Ishikawa (cell line): ENCODE measurements around the gene SDK1.

Experiments used
- CEBPB ChIP-seq: IDR thresholded peaks from 2 replicates; pipeline ENCODE4 v1.6.1; 2012
- CREB1 ChIP-seq: IDR thresholded peaks from 2 replicates; pipeline ENCODE4 v1.6.1; 2012; ENCODE audit warnings: low read depth
- EGR1 ChIP-seq: IDR thresholded peaks from 2 replicates; pipeline ENCODE4 v1.6.1; 2012
- EP300 ChIP-seq: IDR thresholded peaks from 2 replicates; pipeline ENCODE4 v1.6.1; 2012; ENCODE audit warnings: borderline replicate concordance
- FOXM1 ChIP-seq: IDR thresholded peaks from 2 replicates; pipeline ENCODE4 v1.6.1; 2012; ENCODE audit warnings: low read depth, borderline replicate concordance
- MAX ChIP-seq: IDR thresholded peaks from 2 replicates; pipeline ENCODE4 v1.6.1; 2012
- NFIC ChIP-seq: IDR thresholded peaks from 2 replicates; pipeline ENCODE4 v1.6.1; 2012
- RAD21 ChIP-seq: IDR thresholded peaks from 2 replicates; pipeline ENCODE4 v1.6.1; 2012; ENCODE audit warnings: low read depth
- REST ChIP-seq: IDR thresholded peaks from 2 replicates; pipeline ENCODE4 v1.6.1; 2012; ENCODE audit warnings: low read depth, mild to moderate bottlenecking
- TAF1 ChIP-seq: IDR thresholded peaks from 2 replicates; pipeline ENCODE4 v1.6.1; 2012; ENCODE audit warnings: low read depth, mild to moderate bottlenecking
- TCF12 ChIP-seq: IDR thresholded peaks from 2 replicates; pipeline ENCODE4 v1.6.1; 2012; ENCODE audit warnings: low read depth
- TEAD4 ChIP-seq: IDR thresholded peaks from 2 replicates; pipeline ENCODE4 v1.6.1; 2012
- USF1 ChIP-seq: IDR thresholded peaks from 2 replicates; pipeline ENCODE4 v1.6.1; 2012
- YY1 ChIP-seq: IDR thresholded peaks from 2 replicates; pipeline ENCODE4 v1.6.1; 2012; ENCODE audit warnings: low read depth
- ZBTB7A ChIP-seq: IDR thresholded peaks from 2 replicates; pipeline ENCODE4 v1.6.1; 2012; ENCODE audit warnings: low read depth

The SDK1 gene

GRCh38 chr7:3630081-3630480, 329.0 kb downstream of the SDK1 start:
- TF ChIP-seq TAF1, result no peak
- no peak for TF ChIP-seq RAD21
- TF ChIP-seq FOXM1, result no peak
- no peak for TF ChIP-seq REST
- TF ChIP-seq EGR1, result no peak
- TF ChIP-seq TEAD4, result no peak
- TF ChIP-seq ZBTB7A, result no peak
- TF ChIP-seq NFIC, result no peak
- TF ChIP-seq CEBPB, result no peak
- no peak for TF ChIP-seq USF1
- TF ChIP-seq EP300, result no peak
- TF ChIP-seq YY1, result no peak
- no peak for TF ChIP-seq TCF12

- TF ChIP-seq USF1, result no peak
These were observed 333.3 kb downstream of the SDK1 start for GRCh38 chr7:3634396-3634795.

GRCh38 chr7:3636131-3636860, 335.2 kb downstream of the SDK1 start:
- TF ChIP-seq NFIC, result no peak
- TF ChIP-seq TEAD4, result no peak
- no peak for TF ChIP-seq FOXM1

- TF ChIP-seq EP300, result no peak
- no peak for TF ChIP-seq FOXM1
- TF ChIP-seq ZBTB7A, result no peak
- no peak for TF ChIP-seq RAD21
- no peak for TF ChIP-seq YY1
- no peak for TF ChIP-seq CEBPB
- TF ChIP-seq REST, result no peak
- TF ChIP-seq MAX, result no peak
These were observed 338.2 kb downstream of the SDK1 start for GRCh38 chr7:3639253-3639652.

- no peak for TF ChIP-seq TAF1
- TF ChIP-seq RAD21, result no peak
- TF ChIP-seq MAX, result no peak
- TF ChIP-seq TCF12, result no peak
- TF ChIP-seq YY1, result no peak
- no peak for TF ChIP-seq CREB1
- no peak for TF ChIP-seq NFIC
- no peak for TF ChIP-seq USF1
- TF ChIP-seq EGR1, result no peak
- no peak for TF ChIP-seq REST
- TF ChIP-seq EP300, result no peak
- TF ChIP-seq ZBTB7A, result no peak
- no peak for TF ChIP-seq CEBPB
- no peak for TF ChIP-seq FOXM1
- no peak for TF ChIP-seq TEAD4
These were observed 340.5 kb downstream of the SDK1 start for GRCh38 chr7:3641582-3641981.
